Measurements from ENCODE around the gene TAF11L3.
"Not testable (repeated sequence)": the region's sequence is repeated elsewhere in the genome, so short reads cannot be mapped to it uniquely, and the experiment has no call there.

TAF11L3 gene

DNA sequence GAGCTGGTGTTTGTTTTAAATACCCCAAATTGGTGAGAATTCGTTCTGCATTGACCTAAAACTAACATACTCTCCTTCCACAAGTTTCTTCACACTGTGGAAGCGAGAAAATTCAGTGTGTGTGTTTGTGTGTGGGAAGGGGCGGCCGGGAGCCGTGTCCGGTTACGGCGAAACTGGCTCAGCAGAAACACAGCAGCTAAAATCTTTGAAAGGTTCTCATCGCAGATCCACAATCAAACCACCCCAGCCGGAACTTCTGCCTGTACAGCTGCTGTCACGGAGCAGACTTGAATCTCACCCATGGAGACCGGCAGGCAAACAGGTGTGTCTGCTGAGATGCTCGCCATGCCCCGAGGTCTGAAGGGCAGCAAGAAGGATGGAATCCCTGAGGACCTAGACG is at the start of gene TAF11L3:
TAF11L3 (plus strand) TSS at position 301 of the 400 bp plus-strand sequence.
- DNase-seq = not testable (repeated sequence)

DNA sequence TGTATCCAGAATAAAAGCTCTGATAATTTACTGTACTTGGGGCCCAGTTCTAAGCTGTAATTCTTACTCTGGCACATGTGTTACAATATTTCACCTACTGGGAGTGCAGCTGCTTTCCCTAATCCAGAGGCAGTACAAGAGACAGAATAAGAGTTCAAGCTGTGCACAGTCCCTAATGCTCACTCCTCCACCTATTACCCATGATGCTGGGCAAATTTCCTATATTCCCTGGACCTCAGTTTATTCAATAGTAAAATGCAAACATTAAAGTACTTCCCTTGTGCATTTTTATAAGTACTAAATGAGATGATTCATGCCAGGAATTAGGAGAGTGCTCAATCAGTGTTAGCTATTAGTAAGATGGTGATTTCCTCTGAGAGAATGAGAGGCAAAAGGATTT is 48.1 kb upstream of the TAF11L3 start:
- no peak for DNase-seq

DNA sequence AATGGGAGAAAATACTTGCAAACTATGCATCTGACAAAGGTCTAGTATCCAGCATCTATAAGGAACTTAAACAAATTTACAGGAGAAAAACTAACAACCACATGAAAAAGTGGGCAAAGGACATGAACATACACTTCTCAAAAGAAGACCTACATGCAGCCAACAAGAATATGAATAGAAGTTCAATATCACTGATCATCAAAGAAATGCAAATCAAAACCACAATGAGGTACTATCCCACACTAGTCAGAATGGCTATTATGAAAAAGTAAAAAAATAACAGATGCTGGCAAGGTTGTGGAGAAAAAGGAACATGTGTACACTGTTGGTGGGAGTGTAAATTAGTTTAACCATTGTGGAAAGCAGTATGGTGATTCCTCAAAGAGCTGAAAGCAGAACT is 43.1 kb upstream of the TAF11L3 start:
- DNase-seq = not testable (repeated sequence)

DNA sequence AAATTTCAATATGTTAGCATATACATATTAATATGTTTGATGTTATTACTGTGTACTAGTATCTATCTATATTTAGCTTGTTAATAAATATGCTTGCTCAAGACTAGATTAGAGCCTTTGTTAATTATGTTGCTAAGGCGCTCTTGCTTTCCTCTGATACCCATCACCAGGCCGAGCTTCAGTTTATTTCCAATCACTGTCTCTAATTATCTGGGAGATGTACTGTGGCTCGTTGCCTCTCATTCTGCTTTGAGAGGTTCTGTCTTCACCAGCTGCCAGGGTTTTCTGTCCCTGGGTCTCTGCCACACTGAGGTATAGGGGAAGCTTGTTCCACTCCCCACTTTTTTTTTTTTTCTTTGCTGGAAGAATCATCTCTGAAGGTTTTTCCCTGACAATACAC is 41.1 kb upstream of the TAF11L3 start:
- no peak for DNase-seq

DNA sequence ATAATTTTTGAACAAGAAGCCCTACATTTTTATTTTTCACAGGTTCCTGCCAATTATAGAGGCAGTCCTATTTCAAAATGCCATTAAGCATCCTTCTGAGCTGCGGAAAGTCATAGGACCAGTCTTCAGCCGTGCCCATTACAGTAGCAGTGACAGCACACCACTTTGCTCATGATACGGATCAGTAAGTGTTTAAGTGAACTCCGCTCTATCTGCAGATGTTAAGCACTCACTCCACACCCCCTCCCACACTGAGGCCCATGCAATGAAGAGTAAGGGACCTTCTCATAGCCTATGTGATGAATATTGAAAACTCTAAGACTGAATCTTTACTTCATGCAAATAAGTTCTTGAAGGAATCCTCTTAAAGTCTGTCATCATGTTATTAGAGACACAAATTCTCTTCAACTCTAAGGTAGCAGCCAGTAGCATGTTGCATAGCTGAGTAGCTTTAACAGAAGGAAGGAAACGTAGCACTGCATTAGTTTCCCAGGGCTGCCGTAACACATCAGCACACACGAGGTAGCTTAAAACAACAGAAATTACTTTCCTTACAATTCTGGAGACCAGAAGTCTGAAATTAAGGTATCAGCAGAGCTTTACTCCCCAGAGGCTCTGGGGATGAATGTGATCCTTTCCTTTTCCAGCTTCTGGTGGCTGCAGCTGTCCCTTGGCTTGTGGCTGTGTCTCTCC is 40.4 kb upstream of the TAF11L3 start:
- no peak for DNase-seq

DNA sequence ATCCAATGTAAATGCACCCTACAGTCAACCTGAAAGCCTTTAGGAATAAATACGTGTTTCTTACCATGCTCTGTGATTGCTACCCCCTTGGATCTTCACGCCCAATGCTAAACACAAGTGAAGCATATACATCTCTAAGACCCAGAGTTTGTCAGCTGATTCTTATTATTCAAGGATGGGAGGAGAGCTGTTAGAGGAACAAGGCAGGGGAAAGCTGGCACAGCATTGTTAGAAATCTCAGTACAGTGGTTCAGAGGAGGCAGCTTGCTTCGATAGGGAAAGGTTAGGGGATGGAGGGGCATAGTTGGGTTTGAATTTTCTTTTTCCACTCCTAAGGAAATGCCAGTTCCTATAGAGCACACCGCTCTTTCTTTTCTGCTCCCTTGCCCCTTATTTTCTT is 36.8 kb upstream of the TAF11L3 start:
- no peak for DNase-seq

DNA sequence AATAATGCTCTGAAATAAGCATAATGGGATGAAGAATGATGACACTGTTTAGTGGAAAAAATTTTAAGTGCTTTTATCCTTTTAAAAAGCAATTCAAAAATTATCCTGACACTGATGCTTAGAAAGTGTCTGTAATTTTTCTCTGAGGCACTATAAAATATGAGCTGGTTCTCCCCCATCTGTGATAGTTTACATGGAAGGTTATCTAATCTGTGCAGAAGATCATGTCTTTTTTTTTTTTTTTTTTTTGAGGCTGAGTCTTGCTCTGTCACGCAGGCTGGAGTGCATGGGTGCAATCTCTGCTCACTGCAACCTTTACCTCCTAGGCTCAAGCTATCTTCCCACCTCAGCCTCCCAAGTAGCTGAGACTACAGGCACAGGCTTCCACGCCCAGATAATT is 35.4 kb upstream of the TAF11L3 start:
- no peak for DNase-seq

DNA sequence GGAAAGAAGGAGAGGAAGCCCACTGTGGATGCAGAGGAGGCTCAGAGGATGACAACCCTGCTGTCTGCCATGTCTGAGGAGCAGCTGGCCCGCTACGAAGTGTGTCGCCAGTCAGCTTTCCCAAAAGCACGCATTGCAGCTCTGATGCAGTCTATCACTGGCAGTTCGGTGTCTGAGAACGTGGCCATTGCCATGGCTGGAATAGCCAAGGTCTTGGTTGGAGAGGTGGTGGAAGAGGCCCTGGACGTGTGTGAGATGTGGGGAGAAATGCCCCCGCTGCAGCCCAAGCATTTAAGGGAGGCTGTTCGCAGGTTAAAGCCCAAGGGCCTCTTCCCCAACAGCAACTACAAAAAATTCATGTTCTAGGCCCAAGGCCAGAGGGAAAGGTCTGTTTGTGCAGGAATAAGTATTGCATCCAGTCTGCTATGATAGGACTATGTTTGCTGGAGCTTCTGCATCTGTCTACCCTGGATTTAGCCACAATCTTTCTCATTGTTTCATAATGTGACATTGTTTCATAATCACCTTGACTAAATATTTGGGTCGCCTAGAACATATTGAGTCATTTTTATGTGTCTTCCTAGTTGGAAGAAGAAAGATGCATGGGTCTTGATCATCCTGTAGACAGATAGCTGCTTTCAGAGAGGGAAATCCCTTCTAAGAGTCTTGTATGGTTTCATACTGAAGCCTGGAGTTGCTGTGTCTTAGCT is 31.5 kb upstream of the TAF11L3 start:
- not testable (repeated sequence) for DNase-seq

DNA sequence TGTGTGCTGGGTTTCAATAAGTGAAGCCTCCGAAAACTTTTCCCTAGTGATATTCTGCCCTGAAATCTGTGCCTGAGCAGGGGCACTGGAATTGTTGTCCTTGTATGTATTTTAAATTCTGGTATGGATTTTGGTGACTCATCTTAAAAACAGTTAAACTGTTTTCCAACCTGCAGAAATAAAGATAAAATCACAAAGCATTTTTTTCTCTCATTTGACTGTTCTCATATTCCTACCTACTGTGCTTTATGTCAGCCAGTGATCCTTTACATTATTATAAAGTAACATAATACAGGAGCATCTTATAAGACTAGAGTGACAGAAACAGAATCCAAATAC is 31.0 kb upstream of the TAF11L3 start:
- DNase-seq = no peak

DNA sequence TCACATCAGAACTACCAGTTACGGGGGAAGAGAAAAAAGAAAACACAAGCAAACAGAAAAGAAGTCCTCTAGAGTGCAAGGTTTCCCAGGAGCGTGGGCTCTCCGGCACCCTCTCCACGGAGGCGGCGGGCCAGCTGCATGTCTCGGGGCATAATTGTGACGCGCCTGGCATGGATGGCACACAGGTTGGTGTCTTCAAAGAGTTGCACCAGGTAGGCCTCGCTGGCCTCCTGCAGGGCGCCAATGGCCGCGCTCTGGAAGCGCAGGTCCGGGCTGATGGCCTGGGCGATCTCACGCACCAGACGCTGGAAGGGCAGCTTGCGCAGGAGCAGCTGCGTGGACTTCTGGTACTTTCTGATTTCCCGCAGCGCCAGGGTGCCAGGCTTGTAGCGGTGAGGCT is 26.9 kb upstream of the TAF11L3 start:
- not testable (repeated sequence) for DNase-seq

DNA sequence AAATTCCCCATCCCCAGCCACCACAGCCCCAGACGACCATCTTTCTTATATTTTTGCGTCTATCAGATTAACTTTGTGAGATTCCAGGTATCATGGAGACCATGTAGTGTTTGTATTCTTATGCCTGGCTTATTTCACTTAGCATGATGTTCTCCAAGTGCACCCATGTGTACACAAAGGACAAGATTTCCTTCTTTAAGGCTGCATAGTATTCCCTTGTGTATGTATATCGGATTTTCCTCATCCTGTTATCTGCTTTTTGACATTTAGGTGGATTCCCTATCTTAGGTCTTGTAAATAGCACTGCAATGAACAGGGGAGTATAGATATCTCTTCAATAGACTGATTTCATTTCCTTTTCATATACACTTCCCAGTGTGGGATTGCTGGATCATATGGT is 25.4 kb upstream of the TAF11L3 start:
- no peak for DNase-seq

DNA sequence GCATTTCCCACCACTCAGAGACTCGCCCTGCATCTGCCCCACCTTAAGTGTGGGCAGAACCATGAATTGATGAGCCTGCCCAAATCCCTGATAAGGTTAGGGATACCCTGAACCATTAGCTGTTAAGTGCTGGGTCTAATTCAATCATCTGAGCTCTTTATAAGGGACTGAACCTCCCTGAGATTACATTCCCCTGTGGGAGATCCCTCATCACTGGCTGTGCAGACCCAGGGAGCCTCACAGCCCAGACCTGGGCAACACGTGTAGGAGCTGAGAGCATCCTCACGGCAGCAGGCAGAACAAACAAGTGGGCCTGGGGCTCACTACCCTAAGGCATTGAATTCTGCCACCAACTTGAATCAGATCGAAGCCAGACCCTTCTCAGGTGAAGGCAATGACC is 20.7 kb upstream of the TAF11L3 start:
- DNase-seq = no peak

DNA sequence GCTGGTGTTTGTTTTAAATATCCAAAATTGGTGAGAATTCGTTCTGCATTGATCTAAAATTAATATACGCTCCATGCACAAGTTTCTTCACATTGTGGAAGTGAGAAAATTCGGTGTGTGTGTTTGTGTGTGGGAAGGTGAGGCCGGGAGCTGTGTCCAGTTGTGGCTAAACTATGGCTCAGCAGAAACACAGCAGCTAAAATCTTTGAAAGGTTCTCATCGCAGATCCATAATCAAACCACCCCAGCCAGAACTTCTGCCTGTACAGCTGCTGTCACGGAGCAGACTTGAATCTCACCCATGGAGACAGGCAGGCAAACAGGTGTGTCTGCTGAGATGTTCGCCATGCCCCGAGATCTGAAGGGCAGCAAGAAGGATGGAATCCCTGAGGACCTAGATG is 20.2 kb upstream of the TAF11L3 start, which contains the start of gene TAF11L2:
TAF11L2 (plus strand) TSS at position 301 of the 400 bp plus-strand sequence.
- DNase-seq = not testable (repeated sequence)

DNA sequence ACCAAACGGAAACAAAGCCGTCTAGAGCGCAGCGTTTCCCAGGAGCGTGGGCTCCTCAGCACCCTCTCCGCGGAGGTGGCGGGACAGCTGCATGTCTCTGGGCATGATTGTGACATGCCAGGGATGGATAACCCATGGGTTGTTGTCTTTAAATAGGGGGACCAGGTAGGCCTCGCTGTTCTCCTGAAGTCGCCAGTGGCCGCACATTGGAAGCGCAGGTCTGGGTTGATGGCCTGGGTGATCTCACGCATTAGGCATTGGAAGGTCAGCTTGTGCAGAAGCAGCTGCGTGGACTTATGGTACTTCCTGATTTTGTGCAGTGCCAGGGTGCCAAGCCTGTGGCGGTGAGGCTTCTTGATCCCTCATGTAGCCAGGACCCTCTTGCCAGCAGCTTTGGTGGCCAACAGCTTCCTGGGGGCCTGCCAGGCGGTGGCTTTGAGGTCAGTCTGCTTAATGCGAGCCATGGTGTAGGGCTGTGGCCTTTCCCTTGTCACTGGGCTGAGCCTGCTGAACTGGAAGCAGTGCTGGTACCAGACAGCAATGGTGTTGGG is 6.3 kb upstream of the TAF11L3 start:
- no peak for DNase-seq

DNA sequence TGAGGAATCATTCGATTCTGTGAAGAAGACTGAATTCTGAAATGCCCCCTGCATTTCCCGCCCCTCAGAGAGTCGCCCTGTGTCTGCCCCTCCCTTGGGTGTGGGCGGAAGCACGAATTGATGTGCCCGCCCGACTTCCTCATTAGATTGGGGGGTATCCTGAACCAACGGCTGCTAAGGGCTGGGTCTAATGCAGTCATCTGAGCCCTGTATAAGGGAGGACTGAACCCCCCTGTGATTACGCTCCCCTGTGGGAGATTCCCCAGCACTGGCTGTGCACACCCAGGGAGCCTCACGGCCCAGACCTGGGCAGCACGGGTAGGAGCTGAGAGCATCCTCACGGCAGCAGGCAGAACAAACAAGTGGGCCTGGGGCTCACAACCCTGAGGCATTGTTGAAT is 641 bp upstream of the TAF11L3 start:
- not testable (repeated sequence) for DNase-seq

DNA sequence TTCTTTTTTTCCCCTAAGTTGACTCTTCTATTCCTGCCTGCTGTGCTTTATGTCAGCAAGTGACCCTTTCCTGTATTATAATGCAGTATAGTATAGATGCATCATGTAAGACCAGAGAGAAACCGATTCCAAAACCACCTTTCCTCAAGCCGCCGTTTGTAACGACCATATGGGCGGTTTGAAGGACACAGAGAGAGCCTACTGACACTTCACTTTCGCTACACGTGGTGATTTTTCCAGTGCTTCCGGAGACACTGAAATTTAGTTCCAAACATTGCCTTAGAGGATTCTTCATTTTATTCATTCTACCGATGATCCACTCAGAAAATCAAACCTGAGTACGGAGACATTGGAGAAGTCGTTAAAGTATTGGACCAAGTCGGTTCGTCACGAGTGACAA is 1.3 kb downstream of the TAF11L3 start:
- not testable (repeated sequence) for DNase-seq

DNA sequence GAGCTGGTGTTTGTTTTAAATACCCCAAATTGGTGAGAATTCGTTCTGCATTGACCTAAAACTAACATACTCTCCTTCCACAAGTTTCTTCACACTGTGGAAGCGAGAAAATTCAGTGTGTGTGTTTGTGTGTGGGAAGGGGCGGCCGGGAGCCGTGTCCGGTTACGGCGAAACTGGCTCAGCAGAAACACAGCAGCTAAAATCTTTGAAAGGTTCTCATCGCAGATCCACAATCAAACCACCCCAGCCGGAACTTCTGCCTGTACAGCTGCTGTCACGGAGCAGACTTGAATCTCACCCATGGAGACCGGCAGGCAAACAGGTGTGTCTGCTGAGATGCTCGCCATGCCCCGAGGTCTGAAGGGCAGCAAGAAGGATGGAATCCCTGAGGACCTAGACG is 3.3 kb downstream of the TAF11L3 start, which contains the start of gene TAF11L4:
TAF11L4 (plus strand) TSS at position 301 of the 400 bp plus-strand sequence.
- not testable (repeated sequence) for DNase-seq

DNA sequence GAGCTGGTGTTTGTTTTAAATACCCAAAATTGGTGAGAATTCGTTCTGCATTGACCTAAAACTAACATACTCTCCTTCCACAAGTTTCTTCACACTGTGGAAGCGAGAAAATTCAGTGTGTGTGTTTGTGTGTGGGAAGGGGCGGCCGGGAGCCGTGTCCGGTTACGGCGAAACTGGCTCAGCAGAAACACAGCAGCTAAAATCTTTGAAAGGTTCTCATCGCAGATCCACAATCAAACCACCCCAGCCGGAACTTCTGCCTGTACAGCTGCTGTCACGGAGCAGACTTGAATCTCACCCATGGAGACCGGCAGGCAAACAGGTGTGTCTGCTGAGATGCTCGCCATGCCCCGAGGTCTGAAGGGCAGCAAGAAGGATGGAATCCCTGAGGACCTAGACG is 6.8 kb downstream of the TAF11L3 start, which contains the start of gene TAF11L5:
TAF11L5 (plus strand) TSS at position 301 of the 400 bp plus-strand sequence.
- DNase-seq = not testable (repeated sequence)

DNA sequence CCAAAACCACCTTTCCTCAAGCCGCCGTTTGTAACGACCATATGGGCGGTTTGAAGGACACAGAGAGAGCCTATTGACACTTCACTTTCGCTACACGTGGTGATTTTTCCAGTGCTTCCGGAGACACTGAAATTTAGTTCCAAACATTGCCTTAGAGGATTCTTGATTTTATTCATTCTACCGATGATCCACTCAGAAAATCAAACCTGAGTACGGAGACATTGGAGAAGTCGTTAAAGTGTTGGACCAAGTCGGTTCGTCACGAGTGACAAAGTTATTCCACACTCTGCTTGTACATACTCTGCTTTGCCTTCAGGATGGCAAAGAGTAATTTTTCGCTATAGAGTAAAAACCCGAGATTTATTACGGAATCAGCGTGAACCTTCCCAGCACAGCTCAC is 8.3 kb downstream of the TAF11L3 start:
- DNase-seq = not testable (repeated sequence)

DNA sequence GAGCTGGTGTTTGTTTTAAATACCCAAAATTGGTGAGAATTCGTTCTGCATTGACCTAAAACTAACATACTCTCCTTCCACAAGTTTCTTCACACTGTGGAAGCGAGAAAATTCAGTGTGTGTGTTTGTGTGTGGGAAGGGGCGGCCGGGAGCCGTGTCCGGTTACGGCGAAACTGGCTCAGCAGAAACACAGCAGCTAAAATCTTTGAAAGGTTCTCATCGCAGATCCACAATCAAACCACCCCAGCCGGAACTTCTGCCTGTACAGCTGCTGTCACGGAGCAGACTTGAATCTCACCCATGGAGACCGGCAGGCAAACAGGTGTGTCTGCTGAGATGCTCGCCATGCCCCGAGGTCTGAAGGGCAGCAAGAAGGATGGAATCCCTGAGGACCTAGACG is 10.2 kb downstream of the TAF11L3 start, which contains the start of gene TAF11L6:
TAF11L6 (plus strand) TSS at position 301 of the 400 bp plus-strand sequence.
- not testable (repeated sequence) for DNase-seq

Measured in CD4-positive, alpha-beta T cell treated with Interleukin-21 for 1 hour (primary cell).